Stimulated activated CD4-positive, alpha-beta T cell treated with anti-CD3 and anti-CD28 coated beads, Interleukin-1b, Interleukin-23, amount 100 ng/mL, for 24 hours (primary cell): ENCODE data around the gene NYNRIN.
A peak's percentile ranks its signal among the peaks of the same experiment; 100 is the strongest.

ENCODE experiments used
- DNase-seq, 4 experiments: peaks; one replicate each; pipeline ENCODE4 v3.0.0-alpha.2; 2020; ENCODE audit warnings: low read depth in 4 of 4, low spot score in 1 of 4

Gene NYNRIN

DNA sequence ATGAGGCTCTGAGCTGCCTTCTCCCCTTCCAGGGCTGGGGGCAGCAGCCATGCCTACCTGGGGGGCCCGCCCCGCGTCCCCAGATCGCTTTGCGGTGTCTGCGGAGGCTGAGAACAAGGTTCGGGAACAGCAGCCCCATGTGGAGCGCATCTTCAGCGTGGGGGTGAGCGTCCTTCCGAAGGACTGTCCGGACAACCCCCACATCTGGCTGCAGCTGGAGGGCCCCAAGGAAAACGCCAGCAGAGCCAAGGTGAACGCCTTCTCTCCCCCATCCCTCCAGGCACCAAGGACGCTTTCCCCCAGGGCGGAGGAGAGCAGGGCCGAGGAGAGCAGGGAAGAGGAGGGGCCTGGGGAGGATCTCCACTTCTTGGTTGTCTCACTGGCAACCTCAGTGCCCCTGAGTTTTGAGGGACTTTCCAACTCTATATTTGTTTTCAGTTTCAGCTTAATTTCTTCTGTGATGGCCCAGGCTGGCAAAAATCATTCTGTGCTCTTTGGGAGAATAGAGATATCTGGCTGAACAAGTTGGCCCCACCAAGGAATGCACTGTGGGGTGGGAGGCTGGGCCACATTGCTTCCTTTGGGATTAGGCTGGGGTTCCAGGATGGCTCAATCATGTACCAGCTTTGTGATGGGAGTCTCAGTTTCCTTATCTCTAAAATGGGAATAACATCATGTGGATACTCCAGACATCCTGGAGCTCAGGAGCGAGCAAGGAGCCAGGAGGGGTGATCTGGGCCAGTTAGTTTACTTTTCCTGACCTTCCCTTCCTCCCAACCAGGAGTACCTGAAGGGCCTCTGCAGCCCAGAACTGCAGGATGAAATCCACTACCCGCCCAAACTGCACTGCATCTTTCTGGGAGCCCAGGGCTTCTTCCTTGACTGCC, 32.1 kb downstream of the NYNRIN start:
- peak in 3 of 4 experiments; percentile 35 to 68 (median 52) for DNase-seq

DNA sequence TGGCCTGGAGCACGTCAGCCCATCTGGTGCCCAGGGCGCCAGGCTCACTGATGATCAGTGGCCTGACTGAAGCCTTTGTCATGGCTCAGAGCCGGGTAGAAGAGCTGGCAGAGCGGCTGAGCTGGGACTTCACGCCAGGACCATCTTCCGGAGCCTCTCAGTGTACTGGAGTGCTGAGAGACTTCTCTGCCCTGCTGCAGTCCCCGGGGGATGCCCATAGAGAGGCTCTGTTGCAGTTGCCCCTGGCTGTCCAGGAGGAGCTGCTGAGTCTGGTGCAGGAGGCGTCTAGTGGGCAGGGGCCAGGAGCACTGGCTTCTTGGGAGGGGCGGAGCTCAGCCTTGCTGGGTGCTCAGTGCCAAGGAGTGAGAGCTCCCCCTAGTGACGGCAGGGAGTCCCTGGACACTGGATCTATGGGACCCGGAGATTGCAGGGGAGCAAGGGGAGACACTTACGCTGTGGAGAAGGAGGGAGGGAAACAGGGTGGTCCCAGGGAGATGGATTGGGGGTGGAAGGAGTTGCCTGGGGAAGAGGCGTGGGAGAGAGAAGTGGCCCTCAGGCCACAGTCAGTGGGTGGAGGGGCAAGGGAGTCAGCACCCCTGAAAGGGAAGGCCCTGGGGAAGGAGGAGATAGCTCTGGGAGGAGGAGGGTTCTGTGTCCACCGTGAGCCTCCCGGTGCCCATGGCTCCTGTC, 32.9 kb downstream of the NYNRIN start:
- DNase-seq: peak; percentile 85 to 94 (median 90)

DNA sequence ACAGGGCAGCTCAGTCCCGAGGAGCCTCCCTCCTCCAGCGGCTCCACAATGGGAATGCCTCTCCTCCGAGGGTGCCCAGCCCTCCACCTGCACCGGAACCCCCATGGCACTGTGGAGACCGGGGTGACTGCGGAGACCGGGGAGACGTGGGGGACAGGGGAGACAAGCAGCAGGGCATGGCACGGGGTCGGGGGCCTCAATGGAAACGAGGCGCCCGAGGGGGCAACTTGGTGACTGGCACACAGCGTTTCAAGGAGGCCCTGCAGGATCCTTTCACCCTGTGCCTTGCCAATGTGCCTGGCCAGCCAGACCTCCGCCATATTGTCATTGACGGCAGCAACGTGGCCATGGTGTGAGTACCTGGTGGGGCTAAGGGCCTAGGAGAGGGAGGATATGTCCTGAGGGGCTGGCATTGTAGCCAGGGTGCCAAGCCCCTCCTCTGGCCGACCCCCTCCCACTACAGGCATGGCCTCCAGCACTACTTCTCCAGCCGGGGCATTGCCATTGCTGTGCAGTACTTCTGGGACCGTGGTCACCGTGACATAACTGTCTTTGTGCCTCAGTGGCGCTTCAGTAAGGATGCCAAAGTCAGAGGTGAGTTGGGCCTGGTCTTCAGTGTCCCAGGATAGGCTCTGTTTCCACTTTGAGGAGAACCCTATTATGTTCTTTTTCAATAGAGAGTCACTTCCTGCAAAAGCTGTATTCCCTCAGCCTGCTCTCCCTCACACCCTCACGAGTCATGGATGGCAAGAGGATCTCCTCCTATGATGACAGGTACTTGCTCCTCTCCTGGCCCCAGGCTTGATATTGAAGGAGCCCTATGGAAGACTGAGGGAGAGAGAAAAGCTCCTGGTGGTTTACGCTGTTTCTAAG, 33.7 kb downstream of the NYNRIN start:
- DNase-seq: no peak

DNA sequence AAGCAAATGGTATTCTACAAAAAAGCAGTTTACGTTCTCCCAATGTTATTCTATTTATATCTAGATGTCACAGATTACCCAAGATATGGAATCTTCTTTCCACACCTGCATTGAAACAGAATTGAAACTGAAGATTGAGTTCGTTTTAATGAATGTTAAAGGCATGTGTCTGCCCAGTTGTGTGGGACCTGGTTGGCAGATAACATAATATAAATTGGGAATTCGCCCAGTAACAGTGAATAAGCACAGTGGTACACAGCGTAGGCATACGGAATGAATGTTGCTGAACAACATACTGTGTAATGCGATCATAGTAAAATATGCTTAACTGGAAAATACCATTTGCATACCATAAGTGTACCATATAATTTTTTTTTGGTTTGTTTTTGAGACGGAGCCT, 35.2 kb downstream of the NYNRIN start:
- DNase-seq: no peak

DNA sequence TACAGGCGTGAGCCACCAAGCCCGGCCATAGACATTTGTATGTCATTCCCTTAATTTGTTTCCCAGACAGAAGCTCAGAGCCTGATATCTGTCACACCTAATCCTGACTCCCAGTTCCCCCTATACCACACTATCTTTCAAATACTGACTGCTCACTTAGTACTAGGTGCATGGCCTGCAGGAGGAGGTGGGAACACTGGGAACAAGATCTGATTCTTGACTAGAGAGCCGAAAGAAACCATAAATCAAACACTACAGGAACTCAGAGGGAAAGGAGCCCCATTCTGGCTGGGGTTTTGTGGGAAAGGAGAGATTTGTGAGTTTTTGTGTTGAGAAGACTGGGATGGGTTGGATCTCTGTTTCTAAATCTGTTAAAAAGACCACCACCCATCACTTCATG, 35.9 kb downstream of the NYNRIN start:
- no peak for DNase-seq

DNA sequence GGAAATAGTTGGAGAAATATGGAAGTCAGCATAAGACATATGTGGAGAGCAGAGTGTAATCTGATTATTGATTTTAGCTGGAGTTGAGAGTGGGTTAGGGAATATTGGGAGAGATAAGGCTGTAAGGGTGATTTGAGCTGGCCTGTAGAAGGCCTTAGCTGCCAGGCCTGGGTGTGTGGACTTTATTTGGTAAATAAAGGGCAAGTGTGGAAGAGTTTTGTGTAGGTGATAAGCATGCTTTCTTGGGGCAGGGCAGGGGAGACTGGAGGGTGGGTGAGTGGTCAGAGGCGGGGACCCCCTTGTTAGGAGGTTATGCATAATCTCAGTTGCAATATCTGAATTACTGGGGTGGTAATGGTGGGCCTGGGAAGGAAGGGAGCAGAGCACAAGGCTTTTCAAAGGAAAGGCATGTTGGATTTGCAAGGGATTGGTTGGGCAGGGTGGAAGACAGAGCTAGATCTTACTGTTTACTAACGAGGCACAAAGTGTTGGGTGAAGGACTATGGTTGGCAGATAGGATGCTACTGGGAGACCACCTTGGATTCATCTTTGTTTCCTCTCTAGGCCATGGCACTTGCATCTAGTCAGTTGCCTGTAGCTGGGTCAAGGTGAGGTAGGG, 36.5 kb downstream of the NYNRIN start:
- no peak for DNase-seq

DNA sequence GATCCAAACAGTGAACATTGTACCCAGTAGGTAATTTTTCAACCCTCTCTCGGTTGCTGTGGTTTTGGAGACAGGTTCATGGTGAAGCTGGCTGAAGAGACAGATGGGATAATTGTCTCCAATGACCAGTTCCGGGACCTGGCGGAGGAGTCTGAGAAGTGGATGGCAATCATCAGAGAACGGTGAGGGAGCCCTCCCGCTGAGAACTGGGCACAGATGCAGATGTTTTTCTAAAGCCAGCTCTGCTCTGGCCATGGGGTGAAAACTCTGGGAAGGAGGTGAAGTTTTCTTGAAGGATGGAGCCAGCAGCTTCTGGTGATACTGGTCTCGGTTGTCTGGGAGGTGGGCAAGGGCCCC, 37.2 kb downstream of the NYNRIN start:
- DNase-seq: no peak

DNA sequence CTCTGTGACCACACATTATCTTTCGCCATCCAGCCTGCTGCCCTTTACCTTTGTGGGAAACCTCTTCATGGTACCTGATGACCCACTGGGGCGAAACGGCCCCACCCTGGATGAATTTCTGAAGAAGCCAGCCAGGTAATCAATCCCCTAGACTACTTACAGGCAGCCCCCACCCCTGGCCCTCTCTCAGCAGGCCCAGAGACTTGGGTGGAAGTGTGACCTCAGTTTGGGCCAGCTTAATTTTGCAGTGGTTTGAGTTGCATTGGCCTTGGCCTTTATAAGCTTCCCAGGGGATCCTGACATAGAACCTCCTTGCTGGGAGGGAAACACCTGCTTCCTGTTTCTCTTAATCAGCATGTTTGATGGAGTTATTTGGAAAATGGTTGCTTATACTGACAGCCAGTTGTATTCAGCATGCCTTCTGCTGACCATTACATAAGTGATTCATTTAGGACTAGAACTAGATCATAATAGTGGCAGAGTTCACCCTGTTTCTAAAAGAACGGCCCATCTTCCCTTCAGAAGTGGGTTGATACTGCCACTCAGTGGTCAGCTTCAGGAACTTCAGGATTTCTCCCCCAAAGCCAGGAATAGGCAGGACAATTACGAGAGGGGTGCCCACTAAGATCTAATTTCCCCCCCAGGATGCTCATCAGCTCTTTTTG, 37.7 kb downstream of the NYNRIN start:
- no peak for DNase-seq

DNA sequence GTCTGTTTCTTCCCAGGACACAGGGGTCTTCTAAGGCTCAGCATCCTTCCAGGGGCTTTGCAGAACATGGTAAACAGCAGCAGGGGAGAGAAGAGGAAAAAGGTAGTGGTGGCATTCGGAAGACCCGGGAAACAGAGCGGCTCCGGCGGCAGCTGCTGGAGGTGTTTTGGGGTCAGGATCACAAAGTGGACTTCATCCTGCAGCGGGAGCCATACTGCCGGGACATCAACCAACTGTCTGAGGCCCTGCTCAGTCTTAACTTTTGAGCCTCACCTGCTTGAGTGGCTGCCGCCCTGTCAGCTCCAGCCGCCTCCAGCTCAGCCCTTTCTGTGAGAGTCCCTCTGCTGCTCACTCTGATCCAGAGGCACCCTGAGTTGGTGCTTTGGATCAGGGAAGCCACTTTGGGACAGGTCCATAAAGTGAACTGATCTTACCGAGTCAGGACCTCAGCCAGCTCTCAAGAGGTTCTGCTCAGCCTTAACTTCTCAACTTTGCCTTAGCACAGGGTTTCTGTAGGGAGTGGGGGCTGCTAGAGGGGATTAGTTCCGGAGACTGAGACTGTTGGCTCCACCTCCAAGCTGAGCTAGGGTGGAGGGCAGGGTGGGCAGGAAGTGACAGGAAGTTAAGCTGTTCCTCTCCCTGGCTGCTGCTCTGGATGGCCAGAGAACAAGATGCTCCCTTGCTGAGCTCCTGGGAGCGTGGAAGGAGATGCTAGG, 38.4 kb downstream of the NYNRIN start:
- DNase-seq: no peak

DNA sequence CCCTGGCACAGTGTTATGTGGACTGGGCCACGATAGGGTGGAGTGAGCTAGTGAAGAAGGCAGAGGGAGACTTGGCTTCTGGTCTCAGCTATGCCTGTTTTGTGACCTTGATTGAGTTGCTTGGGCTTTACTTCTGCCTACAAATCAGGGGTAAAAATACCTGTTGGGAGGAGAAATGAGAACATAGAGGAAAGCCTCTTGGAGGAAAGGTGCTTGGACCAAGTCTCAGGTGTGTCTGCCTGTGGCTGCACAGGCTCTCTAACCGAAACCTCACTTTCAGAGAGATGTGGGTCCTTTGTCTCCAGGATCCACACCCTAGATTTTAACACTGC, 38.9 kb downstream of the NYNRIN start:
- no peak for DNase-seq

DNA sequence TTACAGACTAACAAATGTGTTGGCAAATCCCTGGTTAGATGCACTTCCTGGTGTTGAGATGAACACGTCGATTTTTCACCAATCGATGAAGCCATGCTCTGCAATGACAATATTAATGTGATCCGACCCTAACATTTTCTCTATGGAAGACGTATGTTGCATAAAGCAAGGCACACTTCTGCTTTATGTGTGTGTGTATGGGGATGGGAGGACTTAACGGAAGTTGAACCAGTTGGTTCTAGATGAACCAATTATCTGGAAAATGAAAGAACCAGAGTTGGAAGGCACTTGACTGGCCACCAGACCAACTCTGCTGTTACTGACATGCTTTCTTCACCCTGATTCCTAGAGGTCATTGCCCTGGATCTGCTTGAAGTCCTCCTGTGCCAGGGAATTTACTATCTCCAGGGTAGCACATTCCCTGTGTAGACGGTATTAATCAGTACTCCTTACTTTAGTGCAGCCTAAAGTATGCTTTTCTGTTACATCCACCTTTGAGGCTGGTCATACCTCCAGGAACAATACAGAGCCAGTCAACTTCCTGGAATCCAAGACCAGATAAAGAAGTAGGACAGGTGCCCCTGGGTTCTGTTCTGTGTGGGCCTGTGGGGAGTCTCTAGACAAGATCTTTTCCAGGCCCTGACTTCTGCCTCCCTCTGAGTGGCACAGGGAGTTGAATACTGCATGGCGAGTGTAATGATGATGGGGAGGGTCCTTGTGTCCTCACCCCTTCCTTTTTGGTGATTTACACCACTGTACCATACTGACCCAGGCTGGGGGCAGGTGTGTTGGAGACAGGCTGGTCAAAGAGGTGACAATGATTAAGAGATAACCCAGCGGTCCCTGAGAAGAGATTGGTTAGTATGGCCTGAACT, 39.7 kb downstream of the NYNRIN start:
- DNase-seq: no peak

DNA sequence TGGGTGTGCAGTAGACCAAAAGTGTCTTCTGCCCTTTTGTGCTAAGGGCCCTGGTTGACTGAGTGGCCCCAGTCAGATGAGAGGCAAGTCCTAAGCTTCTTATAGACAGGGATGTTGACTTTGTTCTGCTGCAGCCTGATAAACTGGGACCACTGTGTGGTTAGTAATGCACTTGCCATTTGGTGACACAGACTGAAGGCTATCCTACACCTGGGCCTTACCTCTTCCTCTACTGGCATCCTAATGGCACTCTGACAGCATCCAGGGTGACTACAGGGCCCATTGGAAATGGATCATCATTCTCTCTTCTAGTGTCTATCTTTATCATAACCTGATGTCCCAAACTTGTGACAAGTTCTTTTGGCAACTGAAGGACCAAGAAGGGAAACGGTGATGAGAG, 40.5 kb downstream of the NYNRIN start:
- no peak for DNase-seq

DNA sequence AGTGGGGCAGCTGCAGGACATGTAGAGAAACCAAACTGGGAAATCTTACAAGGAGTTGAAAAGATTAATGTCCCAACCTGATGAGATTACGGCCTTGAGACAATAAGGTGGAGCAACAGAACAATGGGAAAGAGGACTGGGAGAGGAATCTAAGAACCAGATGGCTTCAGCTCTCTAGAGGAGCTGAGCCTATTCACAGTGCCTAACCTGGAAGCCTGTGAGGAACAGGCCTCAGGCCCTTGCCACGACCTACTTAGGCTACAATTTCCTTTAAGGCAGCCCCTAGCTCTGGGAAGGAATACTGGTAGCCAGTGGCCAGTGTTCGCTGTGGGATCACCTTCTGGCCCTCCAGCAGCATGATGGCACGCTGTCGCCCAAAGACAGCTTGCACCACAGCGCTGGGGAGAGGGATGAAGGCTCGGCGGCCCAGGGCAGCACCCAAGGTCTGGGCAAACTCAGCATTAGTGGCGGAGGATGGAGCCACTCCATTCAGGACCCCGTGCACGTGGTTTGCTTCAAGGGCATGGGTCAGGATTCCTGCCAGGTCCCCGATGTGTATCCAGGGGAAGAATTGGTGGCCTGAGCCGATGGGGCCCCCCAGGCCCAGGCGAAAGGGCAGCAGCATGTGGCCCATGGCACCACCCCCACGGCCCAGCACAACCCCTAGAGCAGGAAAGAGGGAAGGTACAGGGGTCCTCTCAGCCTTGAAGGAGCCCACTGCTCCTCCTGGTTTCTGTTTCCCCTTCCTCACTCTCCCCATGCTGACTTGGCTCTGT, 41.2 kb downstream of the NYNRIN start:
- no peak for DNase-seq

DNA sequence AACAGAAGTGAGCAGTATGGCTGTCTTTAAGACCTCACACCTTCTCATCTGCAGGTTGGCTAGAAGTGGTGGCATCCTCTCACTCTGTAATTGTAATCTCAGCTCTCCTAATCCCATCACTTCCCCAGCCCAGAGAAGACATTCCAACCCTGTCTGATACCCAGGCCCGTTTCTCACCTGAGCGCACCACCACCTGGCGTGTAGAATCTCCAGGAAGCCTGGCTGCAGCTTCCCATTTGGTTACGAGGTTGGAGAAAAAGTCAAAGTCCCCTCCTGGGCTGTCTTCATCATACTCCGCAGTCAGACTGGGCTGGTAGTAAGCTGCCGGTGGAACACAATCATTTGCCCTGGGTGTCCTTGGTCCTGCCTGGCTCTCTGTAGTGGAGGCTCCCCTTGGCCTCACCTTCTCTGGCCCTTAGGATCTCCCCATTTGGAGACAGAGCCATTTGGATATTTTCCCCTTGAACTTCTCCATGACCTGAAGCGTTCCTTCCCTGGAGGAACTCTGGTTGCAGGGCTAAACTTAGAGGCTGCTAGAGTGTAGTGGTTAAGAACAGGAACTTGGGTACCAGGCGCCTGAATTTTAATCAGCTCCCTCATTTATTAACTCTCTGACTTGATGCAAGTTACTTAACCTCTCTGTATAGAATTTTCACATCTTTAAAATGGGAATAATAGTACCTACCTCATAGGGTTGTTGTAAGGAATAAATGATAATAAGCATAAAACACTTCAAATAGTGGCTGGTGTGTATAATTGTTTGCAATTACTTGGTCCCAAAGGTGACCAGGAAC, 42.0 kb downstream of the NYNRIN start:
- DNase-seq: no peak

DNA sequence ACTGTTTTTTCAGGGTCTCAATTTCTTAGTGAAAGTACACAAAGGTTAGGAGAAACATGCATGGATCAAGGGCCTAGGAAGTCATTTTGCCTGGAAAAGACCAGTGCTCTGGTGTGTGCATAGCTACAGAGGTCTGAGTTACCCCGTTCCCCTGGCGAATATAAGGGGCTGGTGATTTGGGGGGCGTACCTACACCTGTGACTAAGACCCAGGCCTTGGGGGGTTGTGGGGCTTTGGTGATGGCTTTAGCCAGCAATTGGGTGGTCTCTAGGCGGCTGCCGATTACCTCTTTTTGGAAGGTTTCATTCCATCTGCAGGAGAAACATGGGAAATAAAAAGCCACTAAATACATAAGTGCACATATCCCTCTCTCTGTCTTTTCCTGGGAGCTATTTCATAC, 42.7 kb downstream of the NYNRIN start:
- no peak for DNase-seq

DNA sequence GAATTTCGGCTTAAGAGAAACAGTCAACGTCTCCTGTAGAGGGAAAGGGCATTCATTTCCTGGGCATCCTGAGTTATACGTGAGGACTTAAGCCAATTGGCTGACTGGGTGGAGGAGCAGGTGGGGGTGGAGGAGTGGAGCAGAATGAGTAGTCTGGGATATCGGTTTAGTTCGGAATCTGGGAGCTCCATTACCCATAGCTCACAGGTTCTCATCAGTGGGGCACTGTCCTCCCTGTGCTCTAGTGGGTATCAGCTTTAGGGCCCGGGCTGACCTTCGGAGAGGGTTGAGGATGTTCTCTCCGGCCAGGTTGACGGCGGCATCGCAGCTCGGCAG, 43.1 kb downstream of the NYNRIN start:
- no peak for DNase-seq

DNA sequence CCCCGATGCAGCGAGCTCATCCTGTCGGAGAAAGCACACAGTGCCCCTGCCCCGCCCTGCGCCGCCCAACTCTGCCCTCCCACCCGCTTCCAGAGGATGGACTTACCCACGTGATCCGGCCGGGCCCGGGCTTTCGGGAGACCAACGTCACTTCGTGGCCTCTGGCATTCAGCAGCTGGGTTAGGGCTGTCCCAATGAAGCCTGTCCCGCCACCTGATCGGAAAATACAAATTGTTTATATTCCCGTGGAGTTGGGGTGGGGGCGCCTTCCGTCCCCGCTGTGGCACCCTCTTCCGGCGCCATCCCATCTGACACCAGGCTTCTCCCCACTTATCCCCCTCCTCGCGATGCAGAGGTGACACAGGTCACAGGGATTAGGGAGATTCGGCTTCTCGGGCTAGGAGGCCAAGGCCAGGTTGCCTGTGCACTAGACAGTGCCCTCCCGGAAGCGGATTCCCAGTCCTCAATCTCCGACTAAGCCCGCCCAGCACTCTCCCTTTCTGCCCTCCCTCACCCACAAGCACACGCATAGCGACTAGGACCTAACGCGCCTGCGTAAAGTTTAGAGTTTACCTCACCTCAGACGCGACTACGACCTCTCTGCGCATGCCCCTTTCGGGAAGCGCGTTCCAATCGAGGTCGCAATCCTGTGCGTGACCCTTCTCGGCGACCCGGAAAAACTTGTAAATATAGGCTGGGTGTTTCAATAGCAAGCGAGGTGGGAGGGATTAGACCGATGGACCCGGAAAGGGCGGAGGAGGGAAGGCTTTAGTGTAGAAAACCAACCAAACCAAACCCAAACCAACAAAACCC, 43.6 kb downstream of the NYNRIN start, which contains the start of gene SDR39U1:
TSS of gene SDR39U1 (minus strand) at position 537 of the 813 bp plus-strand sequence. CDS start at position 530, 7 bp downstream.
- peak; percentile 81 to 95 (median 91) for DNase-seq
